Loucy (cell line): ENCODE results near the gene MAPKAP1.

ENCODE experiments used
- H2AFZ ChIP-seq: fragments of 200-600 bp; sonication (generic); 2 replicates; pipeline ENCODE4 v1.6.0; 2016; ENCODE audit warnings: antibody characterized with exemption, mild to moderate bottlenecking, low read length, moderate library complexity
- H3F3A ChIP-seq: fragments of 200-600 bp; 2 replicates; pipeline ENCODE4 v1.6.0; 2016; ENCODE audit warnings: antibody characterized with exemption, low read depth, mild to moderate bottlenecking
- H3K27me3 ChIP-seq: fragments of 200-600 bp; sonication (generic); 2 replicates; pipeline ENCODE4 v1.6.1; 2014; ENCODE audit warnings: low read length, mild to moderate bottlenecking; ENCODE audit not compliant: insufficient read depth, poor library complexity, severe bottlenecking
- H3K36me3 ChIP-seq: fragments of 200-600 bp; sonication (generic); 2 replicates; pipeline ENCODE4 v1.6.1; 2016; ENCODE audit warnings: low read length; ENCODE audit not compliant: insufficient read depth
- H3K4me1 ChIP-seq: fragments of 200-600 bp; sonication (generic); 2 replicates; pipeline ENCODE4 v1.5.1; 2014; ENCODE audit warnings: low read length, mild to moderate bottlenecking; ENCODE audit not compliant: insufficient read depth, poor library complexity, severe bottlenecking
- H3K4me2 ChIP-seq: fragments of 200-600 bp; sonication (generic); 2 replicates; pipeline ENCODE4 v1.6.0; 2014; ENCODE audit warnings: antibody characterized with exemption, low read length, low read depth, mild to moderate bottlenecking; ENCODE audit not compliant: poor library complexity, severe bottlenecking
- H3K4me3 ChIP-seq: fragments of 200-600 bp; sonication (generic); 2 replicates; pipeline ENCODE4 v1.5.1; 2014; ENCODE audit warnings: low read length, mild to moderate bottlenecking, mixed read lengths; ENCODE audit not compliant: poor library complexity, severe bottlenecking
- H3K79me2 ChIP-seq: fragments of 200-600 bp; sonication (generic); 2 replicates; pipeline ENCODE4 v1.6.1; 2014; ENCODE audit warnings: low read length; ENCODE audit not compliant: insufficient read depth
- H3K9ac ChIP-seq: fragments of 200-600 bp; sonication (generic); 2 replicates; pipeline ENCODE4 v1.6.0; 2014; ENCODE audit warnings: mild to moderate bottlenecking, low read depth, low read length, moderate library complexity; ENCODE audit not compliant: poor library complexity, severe bottlenecking
- H3K9me2 ChIP-seq: fragments of 200-600 bp; sonication (generic); replicated peaks from 2 replicates; pipeline ENCODE4 v1.6.1; 2016; ENCODE audit warnings: low read depth, low read length, mixed read lengths
- H3K9me3 ChIP-seq: fragments of 200-600 bp; sonication (generic); 2 replicates; pipeline ENCODE4 v1.6.1; 2014; ENCODE audit warnings: mild to moderate bottlenecking, antibody characterized with exemption, low read length, low read depth; ENCODE audit not compliant: insufficient read depth
- H4K20me1 ChIP-seq: fragments of 200-600 bp; sonication (generic); 2 replicates; pipeline ENCODE4 v1.6.0; 2014; ENCODE audit warnings: antibody characterized with exemption, low read length, mild to moderate bottlenecking; ENCODE audit not compliant: insufficient read depth, poor library complexity, severe bottlenecking
- EZH2phosphoT487 ChIP-seq: fragments of 200-600 bp; IDR thresholded peaks from 2 replicates; pipeline ENCODE4 v1.6.1; 2018; ENCODE audit warnings: antibody characterized with exemption, mild to moderate bottlenecking, moderate library complexity, borderline replicate concordance
- TF ChIP-seq, protein P1 (sequence below): fragments of 200-600 bp; sonication (generic); conservative IDR thresholded peaks from 2 replicates; pipeline ENCODE4 v1.5.1; 2014; ENCODE audit warnings: mild to moderate bottlenecking, antibody characterized with exemption, low read length

Gene MAPKAP1

GRCh38 chr9:125412166-125412565 lies 294.8 kb downstream of the MAPKAP1 start:
- Histone ChIP-seq H3K9me3 (no peaks in the 10 kb centered on the region), H3F3A (no peaks in the 10 kb centered on the region), H4K20me1 (no peaks in the 10 kb centered on the region), H3K9ac (no peak overlapping the region), H3K9me2 (no peaks in the 10 kb centered on the region), H2AFZ (no peak overlapping the region), H3K4me3 (no peak overlapping the region), H3K36me3 (no peaks in the 10 kb centered on the region), H3K27me3 (no peaks in the 10 kb centered on the region), H3K4me1 (peaks cover 2% of the 10 kb centered on the region), H3K4me2 (no peak overlapping the region), H3K79me2 (no peaks in the 10 kb centered on the region)
- TF ChIP-seq, protein P1, sequence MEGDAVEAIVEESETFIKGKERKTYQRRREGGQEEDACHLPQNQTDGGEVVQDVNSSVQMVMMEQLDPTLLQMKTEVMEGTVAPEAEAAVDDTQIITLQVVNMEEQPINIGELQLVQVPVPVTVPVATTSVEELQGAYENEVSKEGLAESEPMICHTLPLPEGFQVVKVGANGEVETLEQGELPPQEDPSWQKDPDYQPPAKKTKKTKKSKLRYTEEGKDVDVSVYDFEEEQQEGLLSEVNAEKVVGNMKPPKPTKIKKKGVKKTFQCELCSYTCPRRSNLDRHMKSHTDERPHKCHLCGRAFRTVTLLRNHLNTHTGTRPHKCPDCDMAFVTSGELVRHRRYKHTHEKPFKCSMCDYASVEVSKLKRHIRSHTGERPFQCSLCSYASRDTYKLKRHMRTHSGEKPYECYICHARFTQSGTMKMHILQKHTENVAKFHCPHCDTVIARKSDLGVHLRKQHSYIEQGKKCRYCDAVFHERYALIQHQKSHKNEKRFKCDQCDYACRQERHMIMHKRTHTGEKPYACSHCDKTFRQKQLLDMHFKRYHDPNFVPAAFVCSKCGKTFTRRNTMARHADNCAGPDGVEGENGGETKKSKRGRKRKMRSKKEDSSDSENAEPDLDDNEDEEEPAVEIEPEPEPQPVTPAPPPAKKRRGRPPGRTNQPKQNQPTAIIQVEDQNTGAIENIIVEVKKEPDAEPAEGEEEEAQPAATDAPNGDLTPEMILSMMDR, result no peak
- TF ChIP-seq EZH2phosphoT487, result no peak

GRCh38 chr9:125411171-125411756 lies 295.7 kb downstream of the MAPKAP1 start:
- Histone ChIP-seq H3K9me2 (no peaks in the 10 kb centered on the region), H3K9me3 (no peaks in the 10 kb centered on the region), H2AFZ (no peak overlapping the region), H3K4me1 (peaks cover 2% of the 10 kb centered on the region), H3K36me3 (no peaks in the 10 kb centered on the region), H3K79me2 (no peaks in the 10 kb centered on the region), H3K9ac (no peak overlapping the region), H3K27me3 (no peaks in the 10 kb centered on the region), H4K20me1 (no peaks in the 10 kb centered on the region), H3K4me3 (no peak overlapping the region), H3K4me2 (no peak overlapping the region), H3F3A (no peaks in the 10 kb centered on the region)
- TF ChIP-seq, protein P1, result no peak
- no peak for TF ChIP-seq EZH2phosphoT487

DNA sequence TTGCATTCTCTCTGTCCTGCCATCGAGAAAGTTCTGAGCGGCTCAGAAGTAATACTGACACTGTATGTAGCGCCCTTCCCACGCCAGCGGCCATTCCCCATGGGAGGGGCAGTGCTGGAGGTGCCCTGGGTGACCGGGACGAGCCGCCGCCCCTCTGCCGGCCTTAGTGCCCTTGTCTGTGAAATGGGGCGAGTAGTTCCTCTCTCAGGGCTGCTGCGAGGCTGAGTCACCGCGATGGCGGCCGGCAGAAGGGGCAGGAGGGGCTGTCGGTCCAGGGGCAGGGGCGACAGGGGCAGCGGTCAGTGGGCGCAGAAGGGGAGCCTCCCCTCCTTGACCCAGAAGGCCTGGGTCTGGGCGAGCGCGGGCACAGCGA lies 296.5 kb downstream of the MAPKAP1 start:
- peaks cover 2% of the 10 kb centered on the region for H3K4me1 ChIP-seq

More for the DNA sequence above, 296.5 kb downstream of the MAPKAP1 start:
- H3K4me2 ChIP-seq, result no peak overlapping the region
- no peaks in the 10 kb centered on the region for H3K27me3 ChIP-seq
- peak overlapping the region; percentile 55; the same call in 1 of the 2 replicates for H2AFZ ChIP-seq
- peak overlapping the region; percentile 11 for H3K4me3 ChIP-seq
- H3K9me3 ChIP-seq, result no peaks in the 10 kb centered on the region
- H3K9me2 ChIP-seq, result no peaks in the 10 kb centered on the region
- no peaks in the 10 kb centered on the region for H3K79me2 ChIP-seq
- no peaks in the 10 kb centered on the region for H3K36me3 ChIP-seq
- TF ChIP-seq, protein P1, result no peak
- no peak for TF ChIP-seq EZH2phosphoT487
- no peaks in the 10 kb centered on the region for H3F3A ChIP-seq
- H4K20me1 ChIP-seq, result no peaks in the 10 kb centered on the region
- H3K9ac ChIP-seq, result no peak overlapping the region
